Mammary epithelial cell (primary cell): ENCODE data around the gene CPNE5.

Experiments
- EZH2 ChIP-seq: IDR thresholded peaks from 2 replicates; pipeline ENCODE4 v1.6.1; 2012; ENCODE audit warnings: low read length, inconsistent platforms, borderline replicate concordance
- TF ChIP-seq, protein P1 (sequence below), 2 donors: IDR thresholded peaks in 1 of 2; conservative IDR thresholded peaks in 1 of 2; 2 replicates each; pipeline ENCODE4 v1.5.1; 2011 to 2012; ENCODE audit warnings: inconsistent platforms in 2 of 2, low read length in 2 of 2, mild to moderate bottlenecking in 2 of 2, control low read depth in 1 of 2, low read depth in 1 of 2; ENCODE audit not compliant: insufficient read depth in 1 of 2; ENCODE audit errors: extremely low read depth in 1 of 2

DNA sequence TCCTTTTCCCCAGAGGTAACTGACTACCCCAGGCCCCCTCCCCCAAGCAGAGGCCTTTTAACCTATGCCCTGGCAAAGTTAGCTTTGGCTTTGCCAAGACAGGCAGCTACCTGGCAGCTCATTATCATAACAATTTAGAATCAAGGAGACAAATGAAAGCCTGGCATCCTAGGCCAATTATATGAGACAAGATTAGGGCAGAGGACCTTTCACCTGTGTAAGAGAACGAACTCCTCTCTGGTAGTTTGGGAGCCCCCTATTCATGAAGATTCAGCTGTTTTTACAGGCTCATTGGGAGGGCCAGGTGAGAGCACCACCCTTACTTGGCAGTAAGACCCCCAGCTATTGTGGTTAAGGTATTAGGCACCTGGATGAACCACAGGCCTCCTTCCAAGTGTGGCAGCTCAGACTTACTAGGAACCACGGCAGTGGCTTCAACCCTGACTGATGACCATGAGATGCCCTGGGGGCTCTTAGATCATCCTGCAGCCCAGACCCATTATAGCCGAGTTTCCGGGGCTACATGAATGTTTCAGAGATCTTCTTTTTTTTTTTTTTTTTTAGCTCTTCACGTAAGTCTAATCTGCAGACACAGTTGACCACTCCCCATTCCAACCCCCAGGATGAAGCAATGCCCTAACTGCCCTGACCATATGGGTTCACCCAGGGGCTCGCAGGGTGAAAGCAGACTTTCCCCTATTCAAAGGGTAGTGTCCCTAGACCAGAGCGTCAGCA, 85.4 kb downstream of the CPNE5 start:
- TF ChIP-seq, protein P1, sequence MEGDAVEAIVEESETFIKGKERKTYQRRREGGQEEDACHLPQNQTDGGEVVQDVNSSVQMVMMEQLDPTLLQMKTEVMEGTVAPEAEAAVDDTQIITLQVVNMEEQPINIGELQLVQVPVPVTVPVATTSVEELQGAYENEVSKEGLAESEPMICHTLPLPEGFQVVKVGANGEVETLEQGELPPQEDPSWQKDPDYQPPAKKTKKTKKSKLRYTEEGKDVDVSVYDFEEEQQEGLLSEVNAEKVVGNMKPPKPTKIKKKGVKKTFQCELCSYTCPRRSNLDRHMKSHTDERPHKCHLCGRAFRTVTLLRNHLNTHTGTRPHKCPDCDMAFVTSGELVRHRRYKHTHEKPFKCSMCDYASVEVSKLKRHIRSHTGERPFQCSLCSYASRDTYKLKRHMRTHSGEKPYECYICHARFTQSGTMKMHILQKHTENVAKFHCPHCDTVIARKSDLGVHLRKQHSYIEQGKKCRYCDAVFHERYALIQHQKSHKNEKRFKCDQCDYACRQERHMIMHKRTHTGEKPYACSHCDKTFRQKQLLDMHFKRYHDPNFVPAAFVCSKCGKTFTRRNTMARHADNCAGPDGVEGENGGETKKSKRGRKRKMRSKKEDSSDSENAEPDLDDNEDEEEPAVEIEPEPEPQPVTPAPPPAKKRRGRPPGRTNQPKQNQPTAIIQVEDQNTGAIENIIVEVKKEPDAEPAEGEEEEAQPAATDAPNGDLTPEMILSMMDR (conservative IDR thresholded peaks at IDR 0.05 in 1 of 2, IDR thresholded peaks at IDR 0.05 in 1 of 2; ENCODE audit: extremely low read depth in 1 of 2, insufficient read depth in 1 of 2, low read depth in 1 of 2, low read length in 2 of 2): no peak
- no peak for TF ChIP-seq EZH2
